ENCODE measurements around the gene DYSF.

GRCh38 chr2:71500426-71501079 is 47.2 kb downstream of the DYSF start:
- TF ChIP-seq CTCF (IDR thresholded peaks at IDR 0.05; ENCODE audit: low read depth, low read length, poor library complexity, severe bottlenecking) (no peak), EZH2phosphoT487 (IDR thresholded peaks at IDR 0.05; ENCODE audit: borderline replicate concordance, low read length) (no peak)
